ENCODE data around the gene PSD2. TPM values are rescaled to one million over a fixed set of nuclear protein-coding genes. Genes with fewer than 3 reads are reported as not detected.

PSD2 gene
- total RNA-seq, 1 experiment from 2014 or later, result 0.05 TPM

DNA sequence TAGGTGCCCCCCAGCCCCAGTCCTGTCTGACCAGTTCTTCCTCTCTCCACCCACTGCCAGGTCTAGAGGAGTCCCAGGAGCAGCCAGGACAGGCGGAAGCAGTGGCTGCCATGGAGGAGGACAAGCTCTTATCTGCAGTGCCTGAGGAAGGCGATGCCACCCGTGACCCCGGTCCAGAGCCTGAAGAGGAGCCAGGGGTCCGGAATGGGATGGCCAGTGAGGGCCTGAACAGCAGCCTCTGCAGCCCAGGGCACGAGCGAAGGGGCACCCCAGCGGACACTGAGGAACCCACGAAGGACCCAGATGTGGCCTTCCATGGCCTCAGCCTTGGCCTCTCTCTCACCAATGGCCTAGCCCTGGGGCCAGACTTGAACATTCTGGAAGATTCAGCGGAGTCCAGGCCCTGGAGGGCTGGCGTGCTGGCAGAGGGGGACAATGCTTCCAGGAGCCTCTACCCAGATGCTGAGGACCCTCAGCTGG is 13.8 kb downstream of the PSD2 start:
- CTCF ChIA-PET, result no interaction called here

DNA sequence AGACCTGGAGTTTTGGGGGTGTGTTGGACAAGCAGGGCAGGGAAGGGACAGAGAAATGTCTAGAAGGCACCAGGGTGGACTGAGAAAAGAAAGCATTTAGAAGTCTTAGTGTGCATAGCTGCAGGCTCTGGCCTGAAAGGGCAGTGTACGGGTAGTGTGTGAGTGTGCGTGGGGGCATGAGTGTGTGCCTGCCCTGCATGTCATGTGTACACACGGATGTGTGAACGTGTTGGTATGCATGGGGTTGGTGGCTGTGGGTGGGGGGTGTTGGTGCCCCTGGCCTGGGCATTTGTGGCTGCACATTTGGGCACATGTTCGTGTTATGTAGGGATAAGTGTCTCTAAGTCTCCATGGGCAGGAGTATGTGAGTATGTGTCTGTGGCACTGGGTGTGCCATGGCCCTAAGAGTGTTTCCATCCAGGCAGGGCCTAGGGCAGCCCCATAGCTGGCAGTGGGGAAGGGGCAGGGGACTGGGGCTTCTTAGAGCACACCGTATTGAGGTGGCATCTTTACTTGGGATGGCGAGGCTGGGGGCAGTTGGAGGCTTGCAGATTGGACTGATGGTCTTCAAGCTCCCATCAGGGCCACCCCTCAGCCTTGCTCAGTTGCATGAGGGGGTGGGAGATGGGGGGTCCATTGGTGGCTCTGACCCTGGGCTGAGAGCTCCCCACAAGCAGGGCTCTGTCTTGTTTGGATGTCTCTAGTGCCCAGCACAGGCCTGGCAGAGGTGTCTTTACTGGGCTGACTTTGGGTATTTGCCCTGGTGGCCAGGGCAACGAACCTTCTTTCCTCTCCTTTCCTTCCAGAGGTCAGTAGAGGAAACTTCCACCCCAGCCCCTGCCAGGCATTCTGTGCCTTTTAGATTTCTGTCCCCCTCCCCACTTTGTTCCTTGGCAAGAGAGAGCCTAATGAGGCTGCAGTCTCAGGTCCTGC is 15.0 kb downstream of the PSD2 start:
- ChIA-PET POLR2A (no interaction called here), CTCF (no interaction called here)
- intact Hi-C loops (cut with micrococcal nuclease; ENCODE audit: unreplicated experiment), result no loop called here
- ATAC-seq, result no peak
- Histone ChIP-seq H3K27me3 (ENCODE audit: control insufficient read depth, insufficient read depth, low read length) (no peaks in the 10 kb centered on the region), H3K36me3 (ENCODE audit: control insufficient read depth, insufficient read depth, low read length) (no peaks in the 10 kb centered on the region), H3K4me3 (ENCODE audit: low read depth in 2 of 2, low read length in 2 of 2) (no peak overlapping the region), H3K4me1 (ENCODE audit: control insufficient read depth, insufficient read depth, low read length) (no peaks in the 10 kb centered on the region), H3K9me3 (ENCODE audit: control insufficient read depth, insufficient read depth, low read depth, low read length) (no peaks in the 10 kb centered on the region), H3K27ac (ENCODE audit: low read length) (no peak overlapping the region)
- in situ Hi-C loops (cut with HindIII; ENCODE audit: low pct_unique_long_range_greater_than_20kb, low sequenced_read_pairs), result no loop called here
- DNase-seq (ENCODE audit: low read depth, low spot score), result no peak
- no TSS peak for BruUV-seq (replicated peaks)
- no peak for TF ChIP-seq TCF7L2 (IDR thresholded peaks at IDR 0.05; ENCODE audit: low read depth, low read length)
- TF ChIP-seq, protein P1, sequence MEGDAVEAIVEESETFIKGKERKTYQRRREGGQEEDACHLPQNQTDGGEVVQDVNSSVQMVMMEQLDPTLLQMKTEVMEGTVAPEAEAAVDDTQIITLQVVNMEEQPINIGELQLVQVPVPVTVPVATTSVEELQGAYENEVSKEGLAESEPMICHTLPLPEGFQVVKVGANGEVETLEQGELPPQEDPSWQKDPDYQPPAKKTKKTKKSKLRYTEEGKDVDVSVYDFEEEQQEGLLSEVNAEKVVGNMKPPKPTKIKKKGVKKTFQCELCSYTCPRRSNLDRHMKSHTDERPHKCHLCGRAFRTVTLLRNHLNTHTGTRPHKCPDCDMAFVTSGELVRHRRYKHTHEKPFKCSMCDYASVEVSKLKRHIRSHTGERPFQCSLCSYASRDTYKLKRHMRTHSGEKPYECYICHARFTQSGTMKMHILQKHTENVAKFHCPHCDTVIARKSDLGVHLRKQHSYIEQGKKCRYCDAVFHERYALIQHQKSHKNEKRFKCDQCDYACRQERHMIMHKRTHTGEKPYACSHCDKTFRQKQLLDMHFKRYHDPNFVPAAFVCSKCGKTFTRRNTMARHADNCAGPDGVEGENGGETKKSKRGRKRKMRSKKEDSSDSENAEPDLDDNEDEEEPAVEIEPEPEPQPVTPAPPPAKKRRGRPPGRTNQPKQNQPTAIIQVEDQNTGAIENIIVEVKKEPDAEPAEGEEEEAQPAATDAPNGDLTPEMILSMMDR (IDR thresholded peaks at IDR 0.05), result no peak
- TF ChIP-seq, protein P2, sequence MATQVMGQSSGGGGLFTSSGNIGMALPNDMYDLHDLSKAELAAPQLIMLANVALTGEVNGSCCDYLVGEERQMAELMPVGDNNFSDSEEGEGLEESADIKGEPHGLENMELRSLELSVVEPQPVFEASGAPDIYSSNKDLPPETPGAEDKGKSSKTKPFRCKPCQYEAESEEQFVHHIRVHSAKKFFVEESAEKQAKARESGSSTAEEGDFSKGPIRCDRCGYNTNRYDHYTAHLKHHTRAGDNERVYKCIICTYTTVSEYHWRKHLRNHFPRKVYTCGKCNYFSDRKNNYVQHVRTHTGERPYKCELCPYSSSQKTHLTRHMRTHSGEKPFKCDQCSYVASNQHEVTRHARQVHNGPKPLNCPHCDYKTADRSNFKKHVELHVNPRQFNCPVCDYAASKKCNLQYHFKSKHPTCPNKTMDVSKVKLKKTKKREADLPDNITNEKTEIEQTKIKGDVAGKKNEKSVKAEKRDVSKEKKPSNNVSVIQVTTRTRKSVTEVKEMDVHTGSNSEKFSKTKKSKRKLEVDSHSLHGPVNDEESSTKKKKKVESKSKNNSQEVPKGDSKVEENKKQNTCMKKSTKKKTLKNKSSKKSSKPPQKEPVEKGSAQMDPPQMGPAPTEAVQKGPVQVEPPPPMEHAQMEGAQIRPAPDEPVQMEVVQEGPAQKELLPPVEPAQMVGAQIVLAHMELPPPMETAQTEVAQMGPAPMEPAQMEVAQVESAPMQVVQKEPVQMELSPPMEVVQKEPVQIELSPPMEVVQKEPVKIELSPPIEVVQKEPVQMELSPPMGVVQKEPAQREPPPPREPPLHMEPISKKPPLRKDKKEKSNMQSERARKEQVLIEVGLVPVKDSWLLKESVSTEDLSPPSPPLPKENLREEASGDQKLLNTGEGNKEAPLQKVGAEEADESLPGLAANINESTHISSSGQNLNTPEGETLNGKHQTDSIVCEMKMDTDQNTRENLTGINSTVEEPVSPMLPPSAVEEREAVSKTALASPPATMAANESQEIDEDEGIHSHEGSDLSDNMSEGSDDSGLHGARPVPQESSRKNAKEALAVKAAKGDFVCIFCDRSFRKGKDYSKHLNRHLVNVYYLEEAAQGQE (IDR thresholded peaks at IDR 0.05; ENCODE audit: insufficient read depth in 1 of 2, low read depth in 2 of 2, low read length in 1 of 2), result no peak
- TF ChIP-seq POLR2AphosphoS5 (IDR thresholded peaks at IDR 0.05; ENCODE audit: low read depth, low read length), result no peak
- no peak for TF ChIP-seq SIN3A (IDR thresholded peaks at IDR 0.05; ENCODE audit: borderline replicate concordance, insufficient read depth, low read depth, low read length)

More for the DNA sequence above, 13.8 kb downstream of the PSD2 start:
- intact Hi-C loops (cut with micrococcal nuclease; ENCODE audit: unreplicated experiment) (no loop called here), in situ Hi-C loops (cut with HindIII; ENCODE audit: low pct_unique_long_range_greater_than_20kb, low sequenced_read_pairs) (no loop called here)
- Histone ChIP-seq H3K27ac (ENCODE audit: low read length) (no peak overlapping the region), H3K36me3 (ENCODE audit: control insufficient read depth, insufficient read depth, low read length) (no peaks in the 10 kb centered on the region), H3K27me3 (ENCODE audit: control insufficient read depth, insufficient read depth, low read length) (no peaks in the 10 kb centered on the region), H3K9me3 (ENCODE audit: control insufficient read depth, insufficient read depth, low read depth, low read length) (no peaks in the 10 kb centered on the region), H3K4me1 (ENCODE audit: control insufficient read depth, insufficient read depth, low read length) (no peaks in the 10 kb centered on the region), H3K4me3 (ENCODE audit: low read depth in 2 of 2, low read length in 2 of 2) (no peak overlapping the region)
- ATAC-seq (no peak), DNase-seq (ENCODE audit: low read depth, low spot score) (no peak)
- POLR2A ChIA-PET, result no interaction called here
- no peak for TF ChIP-seq SIN3A (IDR thresholded peaks at IDR 0.05; ENCODE audit: borderline replicate concordance, insufficient read depth, low read depth, low read length)
- no peak for TF ChIP-seq TCF7L2 (IDR thresholded peaks at IDR 0.05; ENCODE audit: low read depth, low read length)
- TF ChIP-seq POLR2AphosphoS5 (IDR thresholded peaks at IDR 0.05; ENCODE audit: low read depth, low read length), result no peak
- no TSS peak for BruUV-seq (replicated peaks)

DNA sequence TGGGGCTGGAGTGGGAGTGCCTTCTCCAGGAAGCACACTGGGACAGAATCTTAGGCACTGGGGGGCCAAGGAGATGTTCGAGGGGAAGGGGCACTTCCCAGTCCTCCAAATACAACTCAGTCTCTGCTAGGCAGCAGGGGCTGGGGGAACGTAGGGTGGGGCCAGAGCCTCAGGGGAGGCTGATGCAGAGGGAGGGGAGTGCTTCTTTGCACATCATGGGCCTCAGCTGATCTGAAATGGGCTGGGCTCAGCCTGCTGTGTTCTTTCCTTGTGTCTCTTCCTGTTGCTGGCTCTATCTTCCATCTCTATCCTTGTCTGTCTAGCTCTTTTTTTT is 15.6 kb downstream of the PSD2 start:
- Histone ChIP-seq H3K4me1 (ENCODE audit: control insufficient read depth, insufficient read depth, low read length) (no peaks in the 10 kb centered on the region), H3K36me3 (ENCODE audit: control insufficient read depth, insufficient read depth, low read length) (no peaks in the 10 kb centered on the region), H3K9me3 (ENCODE audit: control insufficient read depth, insufficient read depth, low read depth, low read length) (no peaks in the 10 kb centered on the region), H3K27me3 (ENCODE audit: control insufficient read depth, insufficient read depth, low read length) (no peaks in the 10 kb centered on the region), H3K27ac (ENCODE audit: low read length) (no peak overlapping the region), H3K4me3 (ENCODE audit: low read depth in 2 of 2, low read length in 2 of 2) (no peak overlapping the region)
- ChIA-PET POLR2A (no interaction called here), CTCF (interaction anchor here (0.6 kb wide), 1 partner anchor 23 kb away, joined by 3 read pairs; no protein-coding TSS in a partner anchor)
- in situ Hi-C loops (cut with HindIII; ENCODE audit: low pct_unique_long_range_greater_than_20kb, low sequenced_read_pairs), result no loop called here
- intact Hi-C loops (cut with micrococcal nuclease; ENCODE audit: unreplicated experiment), result no loop called here
- ATAC-seq, result no peak
- no peak for DNase-seq (ENCODE audit: low read depth, low spot score)
- TF ChIP-seq SIN3A (IDR thresholded peaks at IDR 0.05; ENCODE audit: borderline replicate concordance, insufficient read depth, low read depth, low read length) (no peak), TCF7L2 (IDR thresholded peaks at IDR 0.05; ENCODE audit: low read depth, low read length) (no peak), POLR2AphosphoS5 (IDR thresholded peaks at IDR 0.05; ENCODE audit: low read depth, low read length) (no peak)
- TF ChIP-seq, protein P1 (IDR thresholded peaks at IDR 0.05), result no peak
- TF ChIP-seq, protein P2 (IDR thresholded peaks at IDR 0.05; ENCODE audit: insufficient read depth in 1 of 2, low read depth in 2 of 2, low read length in 1 of 2), result no peak
- no TSS peak for BruUV-seq (replicated peaks)
